H9 (cell line): ENCODE results near the gene HS1BP3. TPM values are rescaled to one million over a fixed set of nuclear protein-coding genes. Genes with fewer than 3 reads are reported as not detected.

Source experiments
- DNase-seq: peaks from one replicate; pipeline ENCODE4 v3.0.0-alpha.2; 2017
- H2AFZ ChIP-seq: one replicate; pipeline ENCODE4 v1.6.1; 2013; ENCODE audit warnings: mild to moderate bottlenecking, low read length, control low read depth, moderate library complexity
- H2AK5ac ChIP-seq: 2 replicates; pipeline ENCODE4 v1.6.1; 2013; ENCODE audit warnings: low read length, control low read depth, mixed read lengths; ENCODE audit not compliant: insufficient read length
- H2BK120ac ChIP-seq: one replicate; pipeline ENCODE4 v1.6.1; 2013; ENCODE audit warnings: low read depth, mild to moderate bottlenecking, low read length, control low read depth, inconsistent platforms; ENCODE audit not compliant: poor library complexity, severe bottlenecking
- H2BK12ac ChIP-seq: 2 replicates; pipeline ENCODE4 v1.6.1; 2013; ENCODE audit warnings: low read length, control low read depth, mixed read lengths, low read depth; ENCODE audit not compliant: insufficient read length
- H2BK15ac ChIP-seq: 2 replicates; pipeline ENCODE4 v1.6.1; 2013; ENCODE audit warnings: low read depth, low read length, control low read depth
- H2BK20ac ChIP-seq: one replicate; pipeline ENCODE4 v1.6.1; 2013; ENCODE audit warnings: low read depth, mild to moderate bottlenecking, low read length, control low read depth, inconsistent platforms; ENCODE audit not compliant: poor library complexity, severe bottlenecking
- H2BK5ac ChIP-seq: 2 replicates; pipeline ENCODE4 v1.6.1; 2013; ENCODE audit warnings: low read length, control low read depth, mixed read lengths; ENCODE audit not compliant: insufficient read length
- H3K14ac ChIP-seq: 2 replicates; pipeline ENCODE4 v1.6.1; 2013; ENCODE audit warnings: low read length, control low read depth; ENCODE audit not compliant: insufficient read depth
- H3K18ac ChIP-seq: 2 replicates; pipeline ENCODE4 v1.6.1; 2013; ENCODE audit warnings: low read depth, mild to moderate bottlenecking, mixed read lengths, low read length, control low read depth; ENCODE audit not compliant: insufficient read length
- H3K23ac ChIP-seq: 2 replicates; pipeline ENCODE4 v1.6.1; 2013; ENCODE audit warnings: low read length, control low read depth, mixed read lengths, low read depth; ENCODE audit not compliant: insufficient read length
- H3K23me2 ChIP-seq: 2 replicates; pipeline ENCODE4 v1.6.1; 2013; ENCODE audit warnings: low read depth, mild to moderate bottlenecking, mixed read lengths, low read length, control low read depth; ENCODE audit not compliant: insufficient read length, poor library complexity, severe bottlenecking
- H3K27ac ChIP-seq: 2 replicates; pipeline ENCODE4 v1.5.1; 2013; ENCODE audit warnings: low read length, control low read depth, mixed read lengths, low read depth; ENCODE audit not compliant: insufficient read length
- H3K27me3 ChIP-seq: 2 replicates; pipeline ENCODE4 v1.6.1; 2013; ENCODE audit warnings: low read length, control low read depth, inconsistent platforms; ENCODE audit not compliant: insufficient read depth
- H3K4ac ChIP-seq: 2 replicates; pipeline ENCODE4 v1.6.1; 2013; ENCODE audit warnings: low read depth, mild to moderate bottlenecking, control low read depth, inconsistent platforms, low read length, moderate library complexity
- H3K4me1 ChIP-seq: 2 replicates; pipeline ENCODE4 v1.6.1; 2013; ENCODE audit warnings: low read length, control low read depth, inconsistent platforms; ENCODE audit not compliant: insufficient read depth
- H3K4me2 ChIP-seq: 2 replicates; pipeline ENCODE4 v1.6.1; 2013; ENCODE audit warnings: low read length, control low read depth, mixed read lengths; ENCODE audit not compliant: insufficient read length, insufficient read depth
- H3K56ac ChIP-seq: 2 replicates; pipeline ENCODE4 v1.6.1; 2013; ENCODE audit warnings: low read depth, mild to moderate bottlenecking, mixed read lengths, low read length, control low read depth; ENCODE audit not compliant: insufficient read length
- H3K79me1 ChIP-seq: 2 replicates; pipeline ENCODE4 v1.6.1; 2013; ENCODE audit warnings: low read depth, mild to moderate bottlenecking, moderate library complexity, low read length, control low read depth, inconsistent platforms; ENCODE audit not compliant: insufficient read depth, poor library complexity, severe bottlenecking
- H3K79me2 ChIP-seq: 2 replicates; pipeline ENCODE4 v1.6.1; 2013; ENCODE audit warnings: low read length, control low read depth, inconsistent platforms; ENCODE audit not compliant: insufficient read depth
- H3K9ac ChIP-seq: 2 replicates; pipeline ENCODE4 v1.6.1; 2013; ENCODE audit warnings: low read length, control low read depth, mixed read lengths; ENCODE audit not compliant: insufficient read length; ENCODE audit errors: extremely low read depth
- H3K9me3 ChIP-seq: one replicate; pipeline ENCODE4 v1.6.1; 2013; ENCODE audit warnings: low read depth, low read length, inconsistent platforms; ENCODE audit not compliant: control insufficient read depth
- H3T11ph ChIP-seq: one replicate; pipeline ENCODE4 v1.6.1; 2013; ENCODE audit warnings: mild to moderate bottlenecking, low read length, control low read depth, inconsistent platforms
- H4K20me1 ChIP-seq: one replicate; pipeline ENCODE4 v1.6.1; 2013; ENCODE audit not compliant: control insufficient read depth, insufficient read length, insufficient read depth
- H4K5ac ChIP-seq: 2 replicates; pipeline ENCODE4 v1.6.1; 2013; ENCODE audit warnings: low read depth, mild to moderate bottlenecking, mixed read lengths, low read length, control low read depth; ENCODE audit not compliant: insufficient read length
- H4K8ac ChIP-seq: replicated peaks from 2 replicates; pipeline ENCODE4 v1.6.1; 2013; ENCODE audit warnings: low read length, control low read depth, mixed read lengths, low read depth; ENCODE audit not compliant: insufficient read length
- H4K91ac ChIP-seq: 2 replicates; pipeline ENCODE4 v1.6.1; 2013; ENCODE audit warnings: low read depth, mild to moderate bottlenecking, moderate library complexity, mixed read lengths, low read length, control low read depth; ENCODE audit not compliant: insufficient read length
- H3K27ac Mint-ChIP-seq, 3 experiments: 2 replicates in 2 of 3; 3 replicates in 1 of 3; pipeline ENCODE4 v1.8.0; 2020 to 2021; ENCODE audit warnings: mixed read lengths in 3 of 3, mild to moderate bottlenecking in 1 of 3, moderate library complexity in 1 of 3
- H3K27me3 Mint-ChIP-seq: 2 replicates; pipeline ENCODE4 v1.8.0; 2021; ENCODE audit warnings: low read depth, mild to moderate bottlenecking, moderate library complexity, mixed read lengths
- H3K36me3 Mint-ChIP-seq, 3 experiments: 2 replicates in 2 of 3; 3 replicates in 1 of 3; pipeline ENCODE4 v1.8.0; 2020 to 2021; ENCODE audit warnings: low read depth in 3 of 3, mixed read lengths in 3 of 3; ENCODE audit not compliant: insufficient read depth in 1 of 3
- H3K4me1 Mint-ChIP-seq, 2 experiments: 2 replicates each; pipeline ENCODE4 v1.8.0; 2020; ENCODE audit warnings: mixed read lengths in 2 of 2
- H3K4me3 Mint-ChIP-seq, 2 experiments: 2 replicates in 1 of 2; 3 replicates in 1 of 2; pipeline ENCODE4 v1.8.0; 2020 to 2021; ENCODE audit warnings: mild to moderate bottlenecking in 2 of 2, mixed read lengths in 2 of 2, moderate library complexity in 1 of 2
- H3K9me3 Mint-ChIP-seq, 2 experiments: 2 replicates in 1 of 2; 3 replicates in 1 of 2; pipeline ENCODE4 v1.8.0; 2020; ENCODE audit warnings: mild to moderate bottlenecking in 2 of 2, mixed read lengths in 2 of 2, moderate library complexity in 1 of 2
- CTCF ChIP-seq: fragments of 200-600 bp; sonication (generic); conservative IDR thresholded peaks from 3 replicates; pipeline ENCODE4 v1.8.0; 2021; ENCODE audit warnings: antibody characterized with exemption, mild to moderate bottlenecking
- WGBS: extraction: QIAGEN DNeasy Blood & Tissue Kit; methylation state at CpG from one replicate; pipeline ENCODE4 v1.1.7; 2013; ENCODE audit warnings: missing lambda C conversion rate, low lambda C conversion rate, mixed read lengths; ENCODE audit not compliant: insufficient read length; ENCODE audit errors: extremely low coverage; 5-methylcytosine and 5-hydroxymethylcytosine counted together
- total RNA-seq: library from RNA; stranded (reverse); gene quantifications from 2 replicates; pipeline ENCODE4 v1.2.1, GENCODE V29; 2021

Gene HS1BP3
- total RNA-seq, 1 experiment from 2014 or later, result 11.1 TPM

DNA sequence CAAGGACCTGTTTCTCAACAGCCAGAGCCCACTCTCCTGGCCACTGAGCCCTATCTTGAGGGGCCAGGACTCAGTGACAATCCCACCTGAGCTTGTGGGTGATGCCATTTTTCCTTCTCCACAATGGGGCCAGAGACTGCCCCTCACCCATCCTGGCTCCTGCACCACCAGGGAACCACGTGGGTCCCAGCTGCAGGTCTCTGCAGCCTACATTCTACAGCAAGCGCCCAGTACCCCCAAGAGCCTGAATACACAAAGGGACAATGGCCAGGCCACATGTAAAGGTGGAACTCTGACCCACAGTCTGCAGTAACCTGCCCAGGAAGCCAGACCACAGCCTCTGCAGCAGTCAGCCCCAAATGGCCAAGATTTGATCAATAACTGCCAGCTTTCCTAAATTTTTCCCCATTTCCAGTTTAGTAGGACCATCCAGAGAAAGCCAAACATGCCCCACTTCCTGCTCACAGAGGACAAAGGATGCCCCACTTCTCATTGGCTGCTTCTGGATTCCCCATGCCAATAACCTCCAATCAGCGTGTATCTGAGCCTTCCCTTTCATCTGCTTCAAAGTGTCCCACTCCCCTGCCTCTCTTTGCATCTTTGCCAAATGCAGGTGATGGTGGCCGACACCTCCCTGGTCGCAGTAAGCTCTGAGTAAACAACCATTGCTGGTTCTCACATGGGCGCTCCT, 19.1 kb downstream of the HS1BP3 start:
- no peaks in the 10 kb centered on the region for H3K23me2 ChIP-seq

More for the DNA sequence above, 19.1 kb downstream of the HS1BP3 start:
- H4K91ac ChIP-seq, result no peak overlapping the region
- H2BK15ac ChIP-seq, result no peak overlapping the region
- no peaks in the 10 kb centered on the region for H3K79me1 ChIP-seq
- no peak overlapping the region for H3T11ph ChIP-seq
- no peaks in the 10 kb centered on the region for H4K20me1 ChIP-seq
- H4K8ac ChIP-seq, result no peak overlapping the region
- no peak overlapping the region for H3K9ac ChIP-seq
- Mint-ChIP-seq H3K9me3 (no peaks in the 10 kb centered on the region), H3K4me3 (no peak overlapping the region), H3K27me3 (no peaks in the 10 kb centered on the region; the same call in 1 of the 2 replicates), H3K4me1 (peaks cover 32 to 41% of the 10 kb centered on the region in 2 experiments), H3K36me3 (peaks cover 0 to 2% (median 0%) of the 10 kb centered on the region in 3 experiments; a peak in 3 of 7 replicates), H3K27ac (no peak overlapping the region; a peak in 1 of 7 replicates)
- H3K79me2 ChIP-seq, result no peaks in the 10 kb centered on the region
- H3K23ac ChIP-seq, result no peak overlapping the region
- no CpG with 5 or more reads among the region's 6 CpGs for WGBS
- no peak for TF ChIP-seq CTCF
- H3K9me3 ChIP-seq, result no peaks in the 10 kb centered on the region
- H4K5ac ChIP-seq, result no peak overlapping the region
- no peak overlapping the region for H3K18ac ChIP-seq
- H3K56ac ChIP-seq, result no peak overlapping the region
- H2BK120ac ChIP-seq, result no peak overlapping the region
- no peak overlapping the region for H2AFZ ChIP-seq
- H3K4me2 ChIP-seq, result no peak overlapping the region
- no peak overlapping the region; the same call in 1 of the 2 replicates for H3K14ac ChIP-seq
- no peaks in the 10 kb centered on the region; the same call in 1 of the 2 replicates for H3K4me1 ChIP-seq
- H2BK20ac ChIP-seq, result no peak overlapping the region
- DNase-seq, result no peak
- no peak overlapping the region for H2BK12ac ChIP-seq
- no peak overlapping the region for H3K4ac ChIP-seq
- no peak overlapping the region for H3K27ac ChIP-seq
- H3K27me3 ChIP-seq, result no peaks in the 10 kb centered on the region
- no peak overlapping the region for H2AK5ac ChIP-seq
- no peak overlapping the region for H2BK5ac ChIP-seq
